GM19099 (cell line): ENCODE results near the gene AK1.

Experiments
- POLR2A ChIP-seq: IDR thresholded peaks from 3 replicates; pipeline ENCODE4 v1.6.1; 2011; ENCODE audit warnings: low read depth; ENCODE audit not compliant: insufficient read length; ENCODE audit errors: extremely low read depth

Gene AK1

DNA sequence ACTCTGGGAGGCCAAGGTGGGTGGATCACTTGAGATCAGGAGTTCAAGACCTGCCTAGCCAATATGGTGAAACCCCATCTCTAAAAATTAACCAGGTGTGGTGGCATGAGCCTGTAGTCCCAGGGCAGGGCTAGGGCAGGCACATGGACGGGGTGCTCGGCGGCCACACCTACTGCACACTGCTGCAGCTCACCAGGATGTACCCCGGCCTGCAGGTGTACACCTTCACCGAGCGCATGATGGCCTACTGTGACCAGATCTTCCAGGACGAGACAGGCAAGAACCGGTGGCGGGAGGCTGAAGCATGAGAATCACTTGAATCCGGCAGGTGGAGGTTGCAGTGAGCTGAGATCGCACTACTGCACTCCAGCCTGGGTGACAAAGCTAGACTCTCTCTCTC is 36.2 kb upstream of the AK1 start:
- no peak for TF ChIP-seq POLR2A

DNA sequence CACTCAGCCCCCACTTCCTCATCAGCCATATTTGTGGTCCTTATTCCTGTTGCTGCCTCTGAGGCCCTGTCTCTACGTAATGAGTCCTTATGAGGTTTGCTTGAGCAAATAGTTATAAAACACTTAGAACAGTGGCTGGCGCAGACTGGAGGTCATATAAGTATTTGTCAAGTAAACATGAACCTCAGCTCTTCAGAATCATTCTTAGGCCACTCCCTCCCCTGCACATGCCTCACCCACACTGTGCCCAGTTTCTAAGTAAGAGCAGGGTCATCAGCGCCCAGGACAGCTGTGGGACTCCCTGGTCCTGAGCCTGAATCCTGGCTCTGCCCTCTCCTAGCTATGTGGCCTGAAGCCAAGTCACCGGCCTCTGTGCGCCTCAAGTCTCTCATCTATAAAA is 35.4 kb upstream of the AK1 start:
- TF ChIP-seq POLR2A = no peak

DNA sequence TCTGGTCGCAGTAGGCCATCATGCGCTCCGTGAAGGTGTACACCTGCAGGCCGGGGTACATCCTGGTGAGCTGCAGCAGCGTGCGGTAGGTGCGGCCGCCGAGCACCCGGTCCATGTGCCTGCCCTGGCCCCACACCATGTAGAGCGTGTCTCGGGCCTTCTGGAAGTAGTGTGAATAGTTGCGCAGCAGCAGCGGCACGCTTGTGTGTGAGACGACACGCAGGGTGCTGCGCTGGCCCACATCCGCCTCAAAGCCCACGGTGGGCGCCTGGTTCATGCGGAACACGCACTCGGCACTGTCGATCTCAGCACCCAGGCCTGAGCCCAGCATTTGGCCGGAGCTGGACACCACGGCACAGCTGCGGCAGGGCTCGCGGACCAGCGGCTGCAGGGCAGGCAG is 34.8 kb upstream of the AK1 start:
- no peak for TF ChIP-seq POLR2A

DNA sequence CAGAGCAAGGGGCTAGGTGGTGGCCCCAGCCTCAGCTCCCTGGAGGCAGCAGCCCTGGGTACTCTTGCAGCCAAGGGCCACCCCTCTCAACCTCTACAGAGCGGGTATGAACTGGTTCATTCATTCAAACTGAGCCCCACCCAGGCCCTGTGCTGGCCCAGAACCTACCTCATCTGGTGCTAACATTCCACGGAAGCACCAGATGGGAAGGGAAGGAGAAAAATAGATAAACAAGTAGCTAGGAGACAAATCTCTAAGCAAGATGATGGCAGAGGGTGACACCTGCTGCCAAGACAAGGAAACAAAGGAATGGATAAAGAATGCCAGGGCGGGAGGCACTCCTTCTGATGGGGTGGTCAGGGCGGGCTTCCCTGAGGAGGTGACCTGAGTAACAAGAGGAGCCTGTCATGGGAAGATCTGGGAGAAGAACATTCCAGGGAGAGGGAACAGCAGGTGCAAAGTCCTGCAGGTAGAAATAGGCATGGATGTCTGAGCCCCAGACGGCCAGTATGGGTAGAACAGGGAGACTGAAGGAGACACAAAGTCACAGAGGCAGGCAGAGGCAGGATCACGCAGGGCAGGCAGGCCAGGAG is 33.2 kb upstream of the AK1 start:
- TF ChIP-seq POLR2A = no peak

DNA sequence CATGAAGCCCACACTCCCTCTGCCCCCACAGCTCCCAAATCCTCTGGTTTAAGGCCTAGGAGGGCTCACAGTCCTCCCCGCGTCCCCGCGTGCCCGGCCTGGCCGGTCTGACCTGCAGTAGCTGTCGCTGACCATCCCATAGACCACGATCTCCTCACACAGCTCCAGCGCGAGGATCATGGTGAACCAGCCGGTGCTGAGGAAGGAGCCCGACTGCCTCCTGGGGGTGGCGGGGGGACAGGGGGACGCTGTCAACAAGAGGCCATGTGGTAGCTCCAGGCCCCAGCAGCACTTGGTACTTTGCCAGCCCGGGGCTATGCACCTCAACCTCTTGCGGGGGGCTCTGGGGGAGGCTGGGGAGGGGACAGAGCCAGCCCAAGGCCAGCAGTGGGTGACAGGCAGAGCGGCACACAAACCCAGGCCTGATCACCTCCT is 32.4 kb upstream of the AK1 start:
- TF ChIP-seq POLR2A = no peak

DNA sequence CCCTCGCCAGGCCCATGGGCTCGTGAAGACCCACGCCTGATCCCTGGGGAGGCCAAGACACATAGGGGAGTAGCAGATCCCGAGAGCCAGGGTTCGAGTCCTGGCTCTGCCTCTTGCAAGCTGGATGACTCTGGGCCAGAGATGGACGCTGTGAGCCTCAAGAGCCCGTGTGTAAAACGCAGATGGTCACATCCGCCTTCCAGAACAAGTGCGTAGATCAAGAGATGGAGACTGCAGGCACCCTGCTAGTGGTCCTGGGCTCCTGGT is 31.1 kb upstream of the AK1 start:
- no peak for TF ChIP-seq POLR2A

DNA sequence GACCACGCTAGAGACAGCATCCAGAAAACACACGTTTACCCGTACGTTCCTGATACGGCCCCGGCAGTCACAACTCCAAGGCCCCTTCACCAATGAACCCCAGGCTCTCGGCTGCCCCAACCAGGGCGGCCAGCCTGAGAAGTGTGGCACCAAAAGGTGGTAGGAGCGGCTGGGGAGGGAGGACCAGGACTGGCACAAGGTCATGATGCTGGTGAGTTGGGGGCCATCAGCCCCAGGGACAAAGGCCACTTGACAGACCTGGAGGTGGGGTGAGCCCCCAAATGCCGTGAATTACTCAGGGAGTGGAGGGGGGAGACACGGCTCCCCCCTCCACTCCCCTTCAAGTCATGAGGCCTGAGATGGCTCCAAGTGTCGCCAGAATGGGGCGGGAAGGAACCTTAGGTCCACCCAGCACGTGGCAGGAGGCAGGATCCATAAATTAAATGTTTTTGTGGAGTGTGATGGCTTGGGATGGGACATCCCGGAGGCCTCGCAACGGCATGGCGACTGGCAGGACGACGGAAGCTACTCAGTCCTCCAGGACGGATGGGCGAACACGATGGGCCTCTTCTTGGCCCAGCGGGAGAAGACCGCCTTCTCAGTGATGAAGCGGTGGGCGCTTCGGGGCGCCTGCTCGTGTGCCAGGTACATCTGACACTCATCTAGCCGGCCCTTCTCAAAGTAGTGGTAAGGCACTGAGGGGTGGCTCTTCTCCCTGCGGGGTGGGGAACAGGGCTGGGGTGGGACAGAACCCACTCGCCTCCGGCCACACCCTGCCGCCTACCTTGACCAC is 30.6 kb upstream of the AK1 start:
- TF ChIP-seq POLR2A = no peak

DNA sequence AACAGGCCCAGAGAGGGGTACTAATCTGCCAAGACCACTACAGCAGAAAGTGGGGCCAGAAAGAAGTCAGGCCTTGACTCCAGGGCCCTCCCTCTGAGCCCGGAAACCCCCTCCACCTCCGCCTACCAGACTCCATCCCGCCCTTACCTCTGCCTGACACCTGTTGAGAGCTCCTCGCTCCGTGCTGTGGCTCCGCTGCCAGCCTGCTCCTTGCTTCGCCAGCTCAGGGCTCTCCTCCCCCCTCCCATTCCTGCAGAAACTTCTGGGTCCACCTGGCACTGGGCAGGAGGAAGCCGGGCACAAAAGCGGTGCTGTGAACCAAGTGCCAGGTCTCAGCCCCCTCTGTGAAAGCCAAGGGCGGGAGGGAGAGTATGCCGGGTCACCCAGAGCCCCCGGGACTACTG is 28.3 kb upstream of the AK1 start:
- TF ChIP-seq POLR2A = no peak

DNA sequence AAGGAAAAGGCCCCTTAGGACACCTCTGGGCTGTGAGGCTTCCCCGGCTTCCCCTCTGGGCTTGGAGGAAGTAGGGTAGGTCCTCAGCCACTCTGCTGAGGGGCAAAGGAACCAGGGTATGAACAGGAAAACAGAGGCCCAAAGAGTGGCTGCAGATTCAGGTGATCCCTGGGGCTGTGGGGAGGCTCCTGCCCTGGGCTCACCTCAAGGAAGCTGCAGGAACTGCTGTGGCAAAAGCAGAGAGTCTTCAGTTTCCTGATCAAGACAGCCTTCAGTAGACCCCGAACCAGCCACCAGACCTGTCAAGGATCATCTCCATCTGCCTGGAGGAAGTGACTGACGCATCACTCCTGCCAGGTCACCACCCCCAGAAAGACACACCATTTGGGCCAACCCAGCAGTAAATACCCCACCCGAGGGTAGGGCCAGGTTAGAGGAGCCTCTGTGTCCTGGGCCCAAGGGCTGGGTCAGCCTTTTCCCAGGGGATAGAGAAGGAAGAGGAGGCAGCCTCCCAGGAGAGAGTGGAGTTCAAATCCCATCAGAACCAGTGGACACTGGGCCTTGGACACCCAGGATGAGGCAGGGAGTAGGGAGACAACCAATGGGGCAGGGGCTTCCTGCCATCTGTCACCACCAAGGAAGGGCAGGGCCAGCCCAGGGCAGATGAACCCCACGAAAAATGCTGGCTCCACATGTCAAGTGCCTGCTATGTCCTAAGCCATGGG is 27.7 kb upstream of the AK1 start:
- TF ChIP-seq POLR2A = peak; percentile 35

DNA sequence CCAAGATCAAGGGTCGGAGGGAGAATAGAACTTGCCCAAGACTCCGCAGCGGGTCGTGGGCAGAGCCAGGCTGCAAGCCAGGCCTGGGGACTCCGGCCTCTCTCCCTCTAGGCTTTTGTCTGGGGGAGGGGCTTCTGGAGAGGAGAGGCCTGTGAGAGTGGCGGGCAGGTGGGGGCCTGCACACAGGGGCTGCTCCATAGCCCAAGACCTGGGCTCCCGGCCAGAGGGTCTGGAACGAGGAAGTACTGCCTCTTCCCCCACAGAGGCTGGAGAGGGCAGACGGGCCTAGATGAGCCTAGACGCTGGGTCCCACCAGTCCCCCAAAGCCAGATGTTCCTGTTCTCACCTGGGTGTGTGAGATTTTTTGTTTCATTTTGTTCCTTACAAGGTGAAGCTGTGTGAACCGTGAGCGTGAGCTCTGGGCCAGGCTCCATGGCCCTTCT is 27.1 kb upstream of the AK1 start:
- TF ChIP-seq POLR2A = no peak

DNA sequence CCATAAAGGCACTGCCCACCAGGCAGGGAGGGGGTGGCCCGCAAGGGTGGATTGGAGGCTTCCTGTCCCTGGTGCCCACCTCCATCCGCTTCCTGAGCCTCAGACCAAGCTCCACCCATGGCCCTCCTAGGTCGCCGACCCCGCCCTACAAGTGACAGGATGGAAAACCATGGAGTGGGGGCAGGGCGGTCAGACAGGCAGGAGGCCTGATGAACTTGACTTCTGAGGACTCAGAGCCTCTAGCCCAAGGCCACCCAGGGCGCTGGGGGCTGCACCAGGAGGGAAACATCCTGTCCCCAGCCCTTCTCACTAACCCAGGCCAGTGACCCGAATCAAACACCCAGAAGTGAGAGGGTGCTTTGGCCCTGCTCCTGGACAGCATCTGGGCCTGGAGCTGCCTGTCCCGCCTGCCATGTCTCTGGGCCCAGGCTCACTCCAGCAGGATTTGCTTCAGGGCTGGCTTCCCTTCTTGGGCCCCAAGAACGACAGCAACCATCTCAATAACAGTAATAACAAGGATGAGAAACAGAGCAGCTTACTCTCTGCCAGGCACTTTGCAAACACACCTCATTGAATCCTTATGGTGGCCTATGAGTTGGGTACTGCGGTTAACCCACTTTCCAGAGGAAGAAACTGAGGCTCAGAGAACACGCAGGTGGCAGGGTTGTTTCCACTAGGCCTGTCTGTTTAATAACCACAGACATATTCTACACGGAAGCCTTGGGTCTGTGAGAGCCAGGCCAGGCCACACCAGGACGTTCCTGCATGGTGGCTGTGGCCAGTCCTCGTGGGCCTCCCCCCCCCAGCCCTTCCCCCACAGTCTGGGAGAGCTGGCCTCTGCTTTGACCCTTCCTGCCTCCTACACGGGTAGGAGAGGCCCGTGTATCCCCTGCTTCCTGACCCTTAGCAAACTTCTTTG is 26.3 kb upstream of the AK1 start:
- TF ChIP-seq POLR2A = peak; percentile 57

DNA sequence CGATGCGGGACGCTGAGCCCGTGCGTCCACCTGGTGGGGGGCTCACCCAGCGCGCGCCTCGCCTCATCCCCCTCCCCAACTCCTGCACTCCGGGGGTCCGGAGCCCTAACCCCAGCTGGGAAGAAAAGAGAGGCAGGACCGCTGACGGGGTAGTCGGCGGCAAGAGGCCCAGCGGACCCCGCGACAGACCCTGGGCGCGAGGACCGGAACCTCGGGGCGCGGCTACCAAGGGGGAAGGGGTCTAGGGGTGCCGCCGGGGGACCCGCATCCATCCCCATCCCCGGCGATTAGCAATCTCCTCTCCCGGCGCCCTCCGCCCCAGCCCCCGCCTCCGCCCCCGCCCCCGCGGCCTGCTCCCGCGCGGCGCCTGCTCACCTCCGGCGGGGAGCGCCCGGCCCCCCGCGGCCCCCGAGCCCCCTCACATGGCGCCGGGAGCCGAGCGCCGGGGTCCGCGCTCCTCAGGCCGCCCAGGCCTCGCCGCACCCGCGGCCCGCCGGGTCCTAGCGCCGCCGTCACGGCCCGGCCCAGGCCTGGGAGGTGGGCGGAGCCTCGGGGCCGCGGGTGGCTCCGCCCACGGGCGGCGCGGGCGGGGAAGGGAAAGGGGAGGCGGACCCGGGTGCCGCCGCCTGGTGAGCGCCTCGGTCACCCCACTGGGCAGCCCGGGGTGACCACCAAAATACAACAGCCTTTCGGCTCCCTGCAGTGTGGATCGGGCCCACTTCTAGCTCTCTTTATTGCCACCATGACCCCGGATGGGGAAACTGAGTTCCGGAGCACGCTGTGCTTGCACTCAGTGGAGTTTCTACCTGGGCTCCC is 21.9 kb upstream of the AK1 start, which contains the start of gene ST6GALNAC6:
ST6GALNAC6 (minus strand) TSS at position 476 of the 816 bp plus-strand sequence. CDS start 1,622 bp downstream, outside the sequence.
- TF ChIP-seq POLR2A = peak; percentile 68

DNA sequence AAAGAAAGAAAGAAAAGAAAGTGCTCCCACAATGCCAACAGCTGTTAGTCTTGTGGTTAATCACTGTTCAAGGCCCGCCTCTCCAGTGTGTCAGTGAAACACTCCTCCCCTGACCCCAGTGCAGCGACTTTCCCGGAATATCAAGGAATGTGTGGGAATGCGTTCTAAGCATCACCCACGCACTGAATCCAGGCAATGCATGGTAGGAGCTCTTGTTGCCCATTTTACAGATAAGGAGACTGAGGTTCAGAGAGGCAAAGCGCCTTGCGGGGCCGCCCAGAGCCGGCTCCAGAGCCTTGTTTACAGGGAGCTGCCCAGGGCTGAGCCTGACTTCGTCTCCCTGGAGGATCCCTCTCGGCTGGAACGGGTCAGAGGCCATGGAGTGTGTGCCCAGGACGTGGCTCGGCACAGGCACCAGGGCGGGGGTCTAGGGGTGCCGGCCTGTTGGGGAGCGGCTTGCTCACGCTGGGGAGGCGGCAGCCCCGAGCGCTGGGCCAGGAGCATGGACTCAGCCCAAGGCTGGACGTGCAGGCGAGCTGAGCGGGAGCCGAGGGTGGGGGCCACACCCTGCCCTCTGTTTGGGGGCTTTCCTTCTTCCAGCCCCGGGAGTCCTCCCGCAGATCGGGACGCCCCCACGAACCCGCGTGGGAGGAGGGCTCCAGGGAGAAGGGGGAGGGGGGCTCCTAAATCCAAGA is 21.1 kb upstream of the AK1 start:
- TF ChIP-seq POLR2A = no peak
